H1 (cell line): ENCODE data around the gene BCL2L11. TPM values are rescaled to one million over a fixed set of nuclear protein-coding genes. Genes with fewer than 3 reads are reported as not detected.

ENCODE experiments used
- CTCF ChIA-PET: fragments of 300-600 bp; sonication (Branson Sonifier 250); formaldehyde crosslinking; loops from one replicate; lab custom pipeline; 2021; ENCODE audit not compliant: partially characterized antibody; lab: Charles Lee
- POLR2A ChIA-PET: fragments of 300-600 bp; sonication (Branson Sonifier 250); formaldehyde crosslinking; loops from one replicate; lab custom pipeline; 2021; ENCODE audit warnings: inconsistent platforms; ENCODE audit not compliant: partially characterized antibody; lab: Charles Lee
- DNase-seq, 2 experiments: peaks; one replicate each; pipeline versions ENCODE4 v3.0.0 to v3.0.0-alpha.2; 2010 to 2022; ENCODE audit warnings: low spot score in 2 of 2, low read depth in 1 of 2, mixed read lengths in 1 of 2
- FAIRE-seq: peaks from 2 replicates; lab custom pipeline; 2011; peaks lifted over from hg19 to GRCh38; lab: Jason Lieb, UNC
- H2AFZ ChIP-seq: 2 replicates; pipeline ENCODE4 v1.8.1; 2012; ENCODE audit warnings: low read length, inconsistent platforms
- H2AK5ac ChIP-seq: 2 replicates; pipeline ENCODE4 v1.6.1; 2013; ENCODE audit warnings: low read depth, low read length
- H2BK120ac ChIP-seq: replicated peaks from 2 replicates; pipeline ENCODE3; 2013; ENCODE audit warnings: low read depth, low read length, inconsistent platforms
- H2BK12ac ChIP-seq: 2 replicates; pipeline ENCODE4 v1.6.1; 2013; ENCODE audit warnings: low read depth, low read length
- H2BK15ac ChIP-seq: 2 replicates; pipeline ENCODE4 v1.6.1; 2013; ENCODE audit warnings: low read length
- H2BK20ac ChIP-seq: 2 replicates; pipeline ENCODE4 v1.6.1; 2013; ENCODE audit warnings: low read length
- H2BK5ac ChIP-seq: 2 replicates; pipeline ENCODE4 v1.6.1; 2013; ENCODE audit warnings: low read depth, low read length
- H3K14ac ChIP-seq: 2 replicates; pipeline ENCODE4 v1.6.1; 2013; ENCODE audit warnings: inconsistent platforms; ENCODE audit not compliant: insufficient read length
- H3K18ac ChIP-seq: 2 replicates; pipeline ENCODE4 v1.6.1; 2013; ENCODE audit warnings: low read length; ENCODE audit errors: extremely low read depth
- H3K23ac ChIP-seq: 2 replicates; pipeline ENCODE4 v1.6.1; 2013; ENCODE audit warnings: inconsistent platforms; ENCODE audit not compliant: insufficient read length
- H3K23me2 ChIP-seq: 2 replicates; pipeline ENCODE4 v1.6.1; 2013; ENCODE audit warnings: low read depth, low read length
- H3K27ac ChIP-seq: 2 replicates; pipeline ENCODE4 v1.6.1; 2011; ENCODE audit warnings: low read depth, low read length, inconsistent platforms
- H3K27me3 ChIP-seq, 4 experiments: replicated peaks in 1 of 4; 1 replicate in 1 of 4; 2 replicates in 3 of 4; pipeline versions ENCODE4 v1.6.1 to v1.8.1; 2011 to 2013; ENCODE audit warnings: low read length in 3 of 4, mild to moderate bottlenecking in 3 of 4, inconsistent platforms in 2 of 4, mixed read lengths in 2 of 4, moderate library complexity in 1 of 4; ENCODE audit not compliant: control insufficient read depth in 3 of 4, insufficient read depth in 3 of 4; ENCODE audit errors: extremely low read depth in 1 of 4
- H3K36me3 ChIP-seq, 4 experiments: 2 replicates each; pipeline versions ENCODE4 v1.6.1 to v1.8.1; 2011 to 2013; ENCODE audit warnings: mild to moderate bottlenecking in 4 of 4, low read length in 3 of 4, moderate library complexity in 2 of 4, control low read depth in 1 of 4, inconsistent platforms in 1 of 4; ENCODE audit not compliant: insufficient read depth in 4 of 4, control insufficient read depth in 2 of 4
- H3K4ac ChIP-seq: replicated peaks from 2 replicates; pipeline ENCODE3; 2013; ENCODE audit warnings: low read length, low read depth, mixed read lengths, inconsistent platforms; ENCODE audit not compliant: insufficient read length
- H3K4me1 ChIP-seq, 4 experiments: replicated peaks in 1 of 4; 1 replicate in 1 of 4; 2 replicates in 3 of 4; pipeline versions ENCODE4 v1.6.1 to v1.8.1; 2011 to 2013; ENCODE audit warnings: low read length in 3 of 4, inconsistent platforms in 2 of 4, mixed read lengths in 1 of 4; ENCODE audit not compliant: insufficient read depth in 4 of 4, control insufficient read depth in 3 of 4
- H3K4me2 ChIP-seq, 2 experiments: 2 replicates each; pipeline versions ENCODE4 v1.6.1 to v1.8.1; 2011 to 2013; ENCODE audit warnings: low read depth in 2 of 2, low read length in 2 of 2, control low read depth in 1 of 2, inconsistent platforms in 1 of 2, mild to moderate bottlenecking in 1 of 2; ENCODE audit not compliant: insufficient read depth in 1 of 2
- H3K4me3 ChIP-seq, 4 experiments: fragments of 200-600, 300-600 bp in 1 of 4; sonication (generic), shearing (Covaris generic), sonication (Bioruptor Twin) in 1 of 4; 2 replicates each; pipeline versions ENCODE4 v1.5.1 to v1.8.1; 2011 to 2016; ENCODE audit warnings: low read length in 4 of 4, low read depth in 3 of 4, control low read depth in 2 of 4, inconsistent platforms in 2 of 4, mild to moderate bottlenecking in 2 of 4, mixed read lengths in 1 of 4, moderate library complexity in 1 of 4; ENCODE audit not compliant: insufficient read depth in 2 of 4; ENCODE audit errors: extremely low read depth in 1 of 4
- H3K56ac ChIP-seq: replicated peaks from 2 replicates; pipeline ENCODE3; 2013; ENCODE audit warnings: low read depth, mild to moderate bottlenecking, mixed read lengths, low read length, inconsistent platforms; ENCODE audit not compliant: insufficient read length
- H3K79me1 ChIP-seq: 2 replicates; pipeline ENCODE4 v1.6.1; 2013; ENCODE audit warnings: low read depth, low read length, control low read depth
- H3K79me2 ChIP-seq, 2 experiments: 2 replicates each; pipeline versions ENCODE4 v1.6.1 to v1.8.1; 2012 to 2013; ENCODE audit warnings: low read length in 2 of 2, mild to moderate bottlenecking in 2 of 2, inconsistent platforms in 1 of 2; ENCODE audit not compliant: insufficient read depth in 2 of 2, control insufficient read depth in 1 of 2
- H3K9ac ChIP-seq, 4 experiments: replicated peaks in 1 of 4; 1 replicate in 1 of 4; 2 replicates in 3 of 4; pipeline versions ENCODE4 v1.6.1 to v1.8.1; 2011 to 2013; ENCODE audit warnings: low read depth in 3 of 4, low read length in 3 of 4, control low read depth in 2 of 4, mild to moderate bottlenecking in 2 of 4, moderate library complexity in 2 of 4, inconsistent platforms in 1 of 4; ENCODE audit errors: extremely low read depth in 1 of 4
- H3K9me3 ChIP-seq, 2 experiments: 2 replicates each; pipeline versions ENCODE4 v1.6.1 to v1.8.1; 2012 to 2013; ENCODE audit warnings: mild to moderate bottlenecking in 2 of 2, moderate library complexity in 2 of 2, control low read depth in 1 of 2, inconsistent platforms in 1 of 2, low read depth in 1 of 2, low read length in 1 of 2, mixed read lengths in 1 of 2; ENCODE audit not compliant: insufficient read depth in 2 of 2
- H4K20me1 ChIP-seq, 2 experiments: replicated peaks in 1 of 2; 2 replicates each; pipeline versions ENCODE3 to v1.8.1; 2011 to 2013; ENCODE audit warnings: inconsistent platforms in 2 of 2, low read length in 2 of 2, mild to moderate bottlenecking in 1 of 2; ENCODE audit not compliant: insufficient read depth in 2 of 2, control insufficient read depth in 1 of 2
- H4K5ac ChIP-seq: 2 replicates; pipeline ENCODE4 v1.6.1; 2013; ENCODE audit warnings: low read length, low read depth, mixed read lengths, inconsistent platforms; ENCODE audit not compliant: insufficient read length
- H4K8ac ChIP-seq: 2 replicates; pipeline ENCODE4 v1.8.0; 2013; ENCODE audit warnings: mild to moderate bottlenecking, moderate library complexity, low read length, inconsistent platforms; ENCODE audit not compliant: insufficient read depth; ENCODE audit errors: extremely low read depth
- H4K91ac ChIP-seq: replicated peaks from 2 replicates; pipeline ENCODE3; 2013; ENCODE audit warnings: low read length, mixed read lengths, inconsistent platforms; ENCODE audit not compliant: insufficient read length
- ATF3 ChIP-seq: IDR thresholded peaks from 2 replicates; pipeline ENCODE4 v1.6.1; 2011; ENCODE audit warnings: low read depth, mild to moderate bottlenecking, low read length; ENCODE audit not compliant: insufficient read depth
- CEBPB ChIP-seq: IDR thresholded peaks from 2 replicates; pipeline ENCODE4 v1.6.1; 2012; ENCODE audit warnings: low read depth, low read length
- CHD1 ChIP-seq: IDR thresholded peaks from 2 replicates; pipeline ENCODE4 v1.6.1; 2012; ENCODE audit warnings: low read depth, low read length, improper control_type of control experiment
- JUN ChIP-seq: IDR thresholded peaks from 2 replicates; pipeline ENCODE4 v1.6.1; 2011; ENCODE audit warnings: low read depth, mild to moderate bottlenecking, improper control_type of control experiment, low read length
- JUND ChIP-seq: IDR thresholded peaks from 2 replicates; pipeline ENCODE4 v1.6.1; 2011; ENCODE audit warnings: mild to moderate bottlenecking, improper control_type of control experiment, low read length
- KDM5A ChIP-seq: fragments of 200-600 bp; IDR thresholded peaks from 2 replicates; pipeline ENCODE4 v1.7.1; 2012; ENCODE audit warnings: mild to moderate bottlenecking, low read length, inconsistent platforms, mixed read lengths
- MAFK ChIP-seq: IDR thresholded peaks from 2 replicates; pipeline ENCODE4 v1.6.1; 2012; ENCODE audit warnings: low read depth, mild to moderate bottlenecking, improper control_type of control experiment, low read length
- NANOG ChIP-seq: IDR thresholded peaks from 2 replicates; pipeline ENCODE4 v1.6.1; 2011; ENCODE audit warnings: low read length, low read depth, mild to moderate bottlenecking, inconsistent platforms; ENCODE audit not compliant: insufficient read depth, poor library complexity, severe bottlenecking
- POU5F1 ChIP-seq: IDR thresholded peaks from 2 replicates; pipeline ENCODE4 v1.6.1; 2011; ENCODE audit warnings: low read depth, mild to moderate bottlenecking, low read length, moderate library complexity
- RAD21 ChIP-seq, 2 experiments: IDR thresholded peaks in 1 of 2; conservative IDR thresholded peaks in 1 of 2; 2 replicates each; pipeline ENCODE4 v1.6.1; 2011; ENCODE audit warnings: low read depth in 2 of 2, low read length in 2 of 2, improper control_type of control experiment in 1 of 2, inconsistent platforms in 1 of 2, mild to moderate bottlenecking in 1 of 2, moderate library complexity in 1 of 2
- RFX5 ChIP-seq: IDR thresholded peaks from 2 replicates; pipeline ENCODE4 v1.6.1; 2011; ENCODE audit warnings: low read depth, low read length, improper control_type of control experiment, borderline replicate concordance
- RXRA ChIP-seq: IDR thresholded peaks from 2 replicates; pipeline ENCODE4 v1.6.1; 2011; ENCODE audit warnings: low read depth, mild to moderate bottlenecking, low read length, moderate library complexity; ENCODE audit not compliant: insufficient read depth
- SP2 ChIP-seq: IDR thresholded peaks from 2 replicates; pipeline ENCODE4 v1.6.1; 2012; ENCODE audit warnings: mild to moderate bottlenecking, low read length, inconsistent platforms
- SP4 ChIP-seq: IDR thresholded peaks from 2 replicates; pipeline ENCODE4 v1.6.1; 2012; ENCODE audit warnings: low read length, inconsistent platforms
- SUZ12 ChIP-seq: fragments of 200-600 bp; sonication (generic); IDR thresholded peaks from 2 replicates; pipeline ENCODE4 v1.6.1; 2012; ENCODE audit warnings: mild to moderate bottlenecking, inconsistent platforms, low read length, moderate library complexity, mixed read lengths
- TCF12 ChIP-seq: IDR thresholded peaks from 2 replicates; pipeline ENCODE4 v1.6.1; 2011; ENCODE audit warnings: low read depth, mild to moderate bottlenecking, low read length
- polyA plus RNA-seq, 7 experiments: library from polyadenylated mRNA; depleted of rRNA in 3 of 7; stranded (reverse) in 5 of 7; unstranded in 2 of 7; fragments of >200 nt in 5 of 7; fragments of 200-250 nt in 2 of 7; gene quantifications; 1 replicate in 5 of 7; 2 replicates in 1 of 7; 4 replicates in 1 of 7; pipeline versions ENCODE4 v1.2.1 to v1.2.3, GENCODE V29; 2011 to 2013; ENCODE audit warnings: missing spikeins in 2 of 7, mixed read lengths in 2 of 7
- total RNA-seq: library from RNA; stranded (reverse); fragmentation: NEBNext Ultra II Directional; extraction: Animal tissue kit (Norgen Biotek cat#: 25700); gene quantifications from 2 replicates; pipeline ENCODE4 v1.2.1, GENCODE V29; 2021

The BCL2L11 gene
- total and polyA plus RNA-seq, 2 of the 8 experiments (the other 6 are each of a cell fraction or from before 2014, with no cell fraction given): 7.5 to 22.9 TPM

GRCh38 chr2:111213877-111214276 is 93.2 kb downstream of the BCL2L11 start:
- FAIRE-seq: no peak
- TF ChIP-seq CEBPB: no peak
- no peak for TF ChIP-seq ATF3
- TF ChIP-seq NANOG: no peak
- TF ChIP-seq JUN: no peak
- no peak for TF ChIP-seq SUZ12
- TF ChIP-seq SP4: no peak
- no peak for TF ChIP-seq CHD1
- TF ChIP-seq JUND: no peak
- no peak for TF ChIP-seq SP2
- no peak for TF ChIP-seq KDM5A
- no peak for TF ChIP-seq RXRA
- no peak for TF ChIP-seq POU5F1
- TF ChIP-seq RAD21 (IDR thresholded peaks at IDR 0.05 in 1 of 2, conservative IDR thresholded peaks at IDR 0.05 in 1 of 2; ENCODE audit: low read depth in 2 of 2, low read length in 2 of 2): no peak
- TF ChIP-seq RFX5: no peak
- TF ChIP-seq TCF12: no peak
- TF ChIP-seq MAFK: no peak

More at GRCh38 chr2:111213877-111214276, 93.2 kb downstream of the BCL2L11 start:
- Histone ChIP-seq H2BK120ac (no peak overlapping the region), H3K4me1 (no peaks in the 10 kb centered on the region), H3K9me3 (peaks cover 4 to 18% of the 10 kb centered on the region in 2 experiments; a peak in 3 of 4 replicates), H3K4me2 (no peak overlapping the region), H3K79me1 (no peaks in the 10 kb centered on the region), H3K79me2 (no peaks in the 10 kb centered on the region), H2BK15ac (no peak overlapping the region), H2BK12ac (no peak overlapping the region), H4K5ac (no peak overlapping the region), H3K18ac (no peak overlapping the region), H3K27ac (no peak overlapping the region), H3K4me3 (no peak overlapping the region), H3K14ac (no peak overlapping the region), H4K91ac (no peak overlapping the region), H2BK20ac (no peak overlapping the region), H3K9ac (no peak overlapping the region), H2AFZ (no peak overlapping the region), H2BK5ac (no peak overlapping the region), H4K8ac (no peak overlapping the region), H3K23ac (no peak overlapping the region), H3K4ac (no peak overlapping the region), H3K27me3 (no peaks in the 10 kb centered on the region), H4K20me1 (no peaks in the 10 kb centered on the region), H3K56ac (no peak overlapping the region), H3K36me3 (no peaks in the 10 kb centered on the region), H3K23me2 (no peaks in the 10 kb centered on the region), H2AK5ac (no peak overlapping the region)
- ChIA-PET CTCF (no interaction called here), POLR2A (no interaction called here)
- DNase-seq: no peak
